GM23338 (cell line): Measurements from ENCODE around the gene MYH15.

ENCODE experiments used
- CREB1 ChIP-seq: fragments of 250-450 bp; sonication (Bioruptor Pico); IDR thresholded peaks from 2 replicates; pipeline ENCODE4 v1.5.0; 2020; ENCODE audit warnings: low read depth, mild to moderate bottlenecking, moderate library complexity
- EZH2 ChIP-seq: fragments of 200-600 bp; sonication (generic); IDR thresholded peaks from one replicate; pipeline ENCODE4 v1.8.0; 2017; ENCODE audit warnings: antibody characterized with exemption, mild to moderate bottlenecking, low read depth; ENCODE audit not compliant: unreplicated experiment
- JUNB ChIP-seq: IDR thresholded peaks from one replicate; pipeline ENCODE4 v1.6.1; 2016; ENCODE audit warnings: antibody characterized with exemption; ENCODE audit not compliant: unreplicated experiment
- TF ChIP-seq, protein P1 (sequence below), 2 experiments: fragments of 200-600 bp in 1 of 2; sonication (generic) in 1 of 2; conservative IDR thresholded peaks; 2 replicates each; pipeline versions ENCODE4 v1.5.1 to v1.6.1; 2016 to 2017; ENCODE audit warnings: antibody characterized with exemption in 2 of 2, low read depth in 2 of 2, mild to moderate bottlenecking in 2 of 2, moderate library complexity in 1 of 2

GRCh38 chr3:108518895-108519294, 8.5 kb upstream of the MYH15 start:
- TF ChIP-seq, protein P1, sequence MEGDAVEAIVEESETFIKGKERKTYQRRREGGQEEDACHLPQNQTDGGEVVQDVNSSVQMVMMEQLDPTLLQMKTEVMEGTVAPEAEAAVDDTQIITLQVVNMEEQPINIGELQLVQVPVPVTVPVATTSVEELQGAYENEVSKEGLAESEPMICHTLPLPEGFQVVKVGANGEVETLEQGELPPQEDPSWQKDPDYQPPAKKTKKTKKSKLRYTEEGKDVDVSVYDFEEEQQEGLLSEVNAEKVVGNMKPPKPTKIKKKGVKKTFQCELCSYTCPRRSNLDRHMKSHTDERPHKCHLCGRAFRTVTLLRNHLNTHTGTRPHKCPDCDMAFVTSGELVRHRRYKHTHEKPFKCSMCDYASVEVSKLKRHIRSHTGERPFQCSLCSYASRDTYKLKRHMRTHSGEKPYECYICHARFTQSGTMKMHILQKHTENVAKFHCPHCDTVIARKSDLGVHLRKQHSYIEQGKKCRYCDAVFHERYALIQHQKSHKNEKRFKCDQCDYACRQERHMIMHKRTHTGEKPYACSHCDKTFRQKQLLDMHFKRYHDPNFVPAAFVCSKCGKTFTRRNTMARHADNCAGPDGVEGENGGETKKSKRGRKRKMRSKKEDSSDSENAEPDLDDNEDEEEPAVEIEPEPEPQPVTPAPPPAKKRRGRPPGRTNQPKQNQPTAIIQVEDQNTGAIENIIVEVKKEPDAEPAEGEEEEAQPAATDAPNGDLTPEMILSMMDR (conservative IDR thresholded peaks at IDR 0.05; ENCODE audit: low read depth in 2 of 2), result no peak
- TF ChIP-seq EZH2, result no peak
- TF ChIP-seq CREB1 (CRISPR knock-in tag), result no peak
- no peak for TF ChIP-seq JUNB
